Activated T-cell treated with anti-CD3 and anti-CD28 coated beads, Interleukin-2, amount 50 U/mL, for 72 hours (primary cell): ENCODE data around the gene CAPN13. TPM values are rescaled to one million over a fixed set of nuclear protein-coding genes. Genes with fewer than 3 reads are reported as not detected.

Experiments
- ATAC-seq, 2 donors: fragments of 150-1000 bp; cut with Tn5 transposase; replicated peaks in 1 of 2; 2 replicates each; pipeline ENCODE4 v1.10.0; 2021; ENCODE audit warnings: moderate library complexity in 2 of 2, mild to moderate bottlenecking in 1 of 2
- DNase-seq, 2 donors: peaks; one replicate each; pipeline ENCODE4 v3.0.0; 2021 to 2022; ENCODE audit warnings: mixed read lengths in 1 of 2
- H3K27ac Mint-ChIP-seq: one replicate; pipeline ENCODE4 v1.8.0; 2022; ENCODE audit warnings: mild to moderate bottlenecking, moderate library complexity, mixed read lengths
- H3K27me3 Mint-ChIP-seq: one replicate; pipeline ENCODE4 v1.8.0; 2022; ENCODE audit warnings: low read depth, mixed read lengths
- H3K36me3 Mint-ChIP-seq, 2 donors: one replicate each; pipeline ENCODE4 v1.8.0; 2022; ENCODE audit warnings: mixed read lengths in 2 of 2, mild to moderate bottlenecking in 1 of 2; ENCODE audit not compliant: insufficient read depth in 2 of 2
- H3K4me1 Mint-ChIP-seq: one replicate; pipeline ENCODE4 v1.8.0; 2022; ENCODE audit warnings: low read depth, mixed read lengths
- H3K4me3 Mint-ChIP-seq, 2 donors: one replicate each; pipeline ENCODE4 v1.8.0; 2022; ENCODE audit warnings: mild to moderate bottlenecking in 2 of 2, mixed read lengths in 2 of 2, moderate library complexity in 2 of 2
- H3K9me3 Mint-ChIP-seq, 2 donors: one replicate each; pipeline ENCODE4 v1.8.0; 2022; ENCODE audit warnings: mixed read lengths in 2 of 2
- total RNA-seq, 2 donors: library from RNA; stranded (reverse); gene quantifications; one replicate each; pipeline ENCODE4 v1.2.3, GENCODE V29; 2022

The CAPN13 gene
- total RNA-seq, 2 donors from 2014 or later: not detected

- H3K4me3 Mint-ChIP-seq: no peak overlapping the region
- ATAC-seq (no peak), DNase-seq (no peak)
- H3K27me3 Mint-ChIP-seq: no peaks in the 10 kb centered on the region
- no peak overlapping the region for H3K27ac Mint-ChIP-seq
- H3K9me3 Mint-ChIP-seq: no peaks in the 10 kb centered on the region
- peaks cover 10% of the 10 kb centered on the region for H3K4me1 Mint-ChIP-seq
- H3K36me3 Mint-ChIP-seq: no peaks in the 10 kb centered on the region
Measured at GRCh38 chr2:30801821-30802455, 5.3 kb downstream of the CAPN13 start.

- DNase-seq (no peak), ATAC-seq (no peak)
- H3K36me3 Mint-ChIP-seq: no peaks in the 10 kb centered on the region
- H3K9me3 Mint-ChIP-seq: no peaks in the 10 kb centered on the region
- H3K4me1 Mint-ChIP-seq: peaks cover 10% of the 10 kb centered on the region
- no peaks in the 10 kb centered on the region for H3K27me3 Mint-ChIP-seq
- no peak overlapping the region for H3K4me3 Mint-ChIP-seq
- no peak overlapping the region for H3K27ac Mint-ChIP-seq
Measured at GRCh38 chr2:30800159-30800558, 7.1 kb downstream of the CAPN13 start.

GRCh38 chr2:30799366-30799765, 7.9 kb downstream of the CAPN13 start:
- no peaks in the 10 kb centered on the region for H3K9me3 Mint-ChIP-seq
- no peaks in the 10 kb centered on the region for H3K27me3 Mint-ChIP-seq
- ATAC-seq (no peak), DNase-seq (no peak)
- peaks cover 10% of the 10 kb centered on the region for H3K4me1 Mint-ChIP-seq
- H3K27ac Mint-ChIP-seq: no peak overlapping the region
- no peaks in the 10 kb centered on the region for H3K36me3 Mint-ChIP-seq
- no peak overlapping the region for H3K4me3 Mint-ChIP-seq

- peak; percentile 53 to 64 for ATAC-seq
- Mint-ChIP-seq H3K27me3 (no peaks in the 10 kb centered on the region), H3K4me3 (no peak overlapping the region), H3K4me1 (peaks cover 10% of the 10 kb centered on the region), H3K9me3 (no peaks in the 10 kb centered on the region), H3K27ac (no peak overlapping the region), H3K36me3 (no peaks in the 10 kb centered on the region)
- peak; percentile 3 for DNase-seq
Measured at GRCh38 chr2:30798536-30798991, 8.7 kb downstream of the CAPN13 start.

- H3K4me1 Mint-ChIP-seq: peaks cover 10% of the 10 kb centered on the region
- no peak overlapping the region for H3K27ac Mint-ChIP-seq
- DNase-seq (no peak), ATAC-seq (no peak)
- H3K4me3 Mint-ChIP-seq: no peak overlapping the region
- peaks cover 1% of the 10 kb centered on the region for H3K27me3 Mint-ChIP-seq
- no peaks in the 10 kb centered on the region for H3K9me3 Mint-ChIP-seq
- no peaks in the 10 kb centered on the region for H3K36me3 Mint-ChIP-seq
Measured at GRCh38 chr2:30797381-30798015, 9.7 kb downstream of the CAPN13 start.

- H3K9me3 Mint-ChIP-seq: no peaks in the 10 kb centered on the region
- no peak overlapping the region for H3K27ac Mint-ChIP-seq
- H3K36me3 Mint-ChIP-seq: no peaks in the 10 kb centered on the region
- DNase-seq (no peak), ATAC-seq (no peak)
- H3K4me3 Mint-ChIP-seq: no peak overlapping the region
- H3K27me3 Mint-ChIP-seq: peaks cover 9% of the 10 kb centered on the region
- H3K4me1 Mint-ChIP-seq: peaks cover 10% of the 10 kb centered on the region
Measured at GRCh38 chr2:30796699-30797098, 10.5 kb downstream of the CAPN13 start.

GRCh38 chr2:30792521-30792920, 14.7 kb downstream of the CAPN13 start:
- Mint-ChIP-seq H3K9me3 (no peaks in the 10 kb centered on the region), H3K27me3 (peaks cover 12% of the 10 kb centered on the region), H3K4me1 (no peaks in the 10 kb centered on the region), H3K27ac (no peak overlapping the region), H3K36me3 (no peaks in the 10 kb centered on the region), H3K4me3 (no peak overlapping the region)
- no peak for ATAC-seq
- no peak for DNase-seq

GRCh38 chr2:30790879-30791278, 16.4 kb downstream of the CAPN13 start:
- ATAC-seq (no peak), DNase-seq (no peak)
- Mint-ChIP-seq H3K27ac (no peak overlapping the region), H3K4me3 (no peak overlapping the region), H3K27me3 (peaks cover 12% of the 10 kb centered on the region), H3K9me3 (no peaks in the 10 kb centered on the region), H3K4me1 (no peaks in the 10 kb centered on the region), H3K36me3 (no peaks in the 10 kb centered on the region)

- no peak for ATAC-seq
- no peak overlapping the region for H3K27ac Mint-ChIP-seq
- no peaks in the 10 kb centered on the region for H3K36me3 Mint-ChIP-seq
Measured at GRCh38 chr2:30789670-30790210, 17.5 kb downstream of the CAPN13 start.

GRCh38 chr2:30786923-30787685, 20.1 kb downstream of the CAPN13 start:
- Mint-ChIP-seq H3K4me3 (no peak overlapping the region), H3K4me1 (no peaks in the 10 kb centered on the region), H3K27ac (no peak overlapping the region), H3K36me3 (no peaks in the 10 kb centered on the region), H3K9me3 (no peaks in the 10 kb centered on the region), H3K27me3 (peaks cover 6% of the 10 kb centered on the region)
- DNase-seq: no peak
- no peak for ATAC-seq

More at GRCh38 chr2:30789670-30790210, 17.5 kb downstream of the CAPN13 start:
- H3K27me3 Mint-ChIP-seq: peaks cover 12% of the 10 kb centered on the region
- no peak overlapping the region for H3K4me3 Mint-ChIP-seq
- no peaks in the 10 kb centered on the region for H3K9me3 Mint-ChIP-seq
- H3K4me1 Mint-ChIP-seq: no peaks in the 10 kb centered on the region
- no peak for DNase-seq

- no peaks in the 10 kb centered on the region for H3K27me3 Mint-ChIP-seq
- no peaks in the 10 kb centered on the region for H3K4me1 Mint-ChIP-seq
- no peaks in the 10 kb centered on the region for H3K36me3 Mint-ChIP-seq
- no peaks in the 10 kb centered on the region for H3K9me3 Mint-ChIP-seq
- no peak overlapping the region for H3K27ac Mint-ChIP-seq
- ATAC-seq (no peak), DNase-seq (no peak)
- H3K4me3 Mint-ChIP-seq: no peak overlapping the region
Measured at GRCh38 chr2:30784682-30785081, 22.6 kb downstream of the CAPN13 start.

GRCh38 chr2:30781961-30782533, 25.2 kb downstream of the CAPN13 start:
- DNase-seq (no peak), ATAC-seq (no peak)
- no peaks in the 10 kb centered on the region for H3K27me3 Mint-ChIP-seq
- H3K36me3 Mint-ChIP-seq: no peaks in the 10 kb centered on the region
- no peaks in the 10 kb centered on the region for H3K9me3 Mint-ChIP-seq
- H3K4me1 Mint-ChIP-seq: no peaks in the 10 kb centered on the region
- H3K27ac Mint-ChIP-seq: no peak overlapping the region
- H3K4me3 Mint-ChIP-seq: no peak overlapping the region

- Mint-ChIP-seq H3K27ac (no peak overlapping the region), H3K4me1 (no peaks in the 10 kb centered on the region), H3K9me3 (no peaks in the 10 kb centered on the region), H3K4me3 (no peak overlapping the region), H3K27me3 (no peaks in the 10 kb centered on the region), H3K36me3 (no peaks in the 10 kb centered on the region)
- DNase-seq (no peak), ATAC-seq (no peak)
Measured at GRCh38 chr2:30781451-30781850, 25.8 kb downstream of the CAPN13 start.
